B cell (primary cell): ENCODE measurements around the gene PLCL1.
"Not testable (repeated sequence)": the region's sequence is repeated elsewhere in the genome, so short reads cannot be mapped to it uniquely, and the experiment has no call there.

ENCODE experiments used
- CTCF ChIP-seq: fragments of 200-600 bp; IDR thresholded peaks from one replicate; pipeline ENCODE4 v1.8.0; 2022; ENCODE audit warnings: antibody characterized with exemption, mild to moderate bottlenecking
- EZH2 ChIP-seq: IDR thresholded peaks from 2 replicates; pipeline ENCODE4 v1.6.1; 2012; ENCODE audit warnings: borderline replicate concordance, low read depth, mild to moderate bottlenecking, moderate library complexity, low read length; ENCODE audit not compliant: insufficient read depth, poor library complexity, severe bottlenecking

- not testable (repeated sequence) for TF ChIP-seq CTCF, EZH2
These were observed 392.2 kb downstream of the PLCL1 start for GRCh38 chr2:198196556-198196955.
